Measurements from ENCODE around the gene TMEM156.
"Not testable (repeated sequence)": the region's sequence is repeated elsewhere in the genome, so short reads cannot be mapped to it uniquely, and the experiment has no call there.

TMEM156 gene

DNA sequence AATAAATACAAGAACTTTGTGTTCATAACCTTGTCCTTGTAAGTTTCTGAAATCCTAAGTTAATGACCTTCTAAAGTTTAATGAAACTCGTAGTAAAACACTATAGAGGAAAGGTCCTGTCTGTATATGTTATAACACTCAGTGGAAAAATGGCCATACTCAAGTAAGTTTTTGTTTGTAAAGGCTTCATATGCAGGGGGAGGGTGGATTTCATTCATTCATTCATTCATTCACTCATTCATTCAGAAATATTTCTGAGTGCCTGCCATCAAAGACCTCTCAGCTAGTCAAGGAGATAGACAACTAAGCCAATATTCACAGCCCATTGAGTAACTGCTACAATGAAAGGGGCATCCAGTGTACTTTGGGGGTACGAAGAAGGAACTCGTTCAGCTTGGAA lies 6.9 kb upstream of the TMEM156 start:
- Histone ChIP-seq H3K4me1 (no peaks in the 10 kb centered on the region), H3K9ac (no peak overlapping the region), H3K27ac (no peak overlapping the region), H3K9me3 (ENCODE audit: control insufficient read depth, low read length) (no peaks in the 10 kb centered on the region), H2AFZ (no peak overlapping the region), H3K79me2 (no peaks in the 10 kb centered on the region), H3K4me3 (ENCODE audit: low read depth, low read length) (no peak overlapping the region), H3K4me2 (ENCODE audit: low read length) (no peak overlapping the region), H3K36me3 (ENCODE audit: control insufficient read depth, insufficient read depth, low read length) (no peaks in the 10 kb centered on the region), H3K27me3 (ENCODE audit: control insufficient read depth, insufficient read depth, low read length) (no peaks in the 10 kb centered on the region)
- TF ChIP-seq, protein P1, sequence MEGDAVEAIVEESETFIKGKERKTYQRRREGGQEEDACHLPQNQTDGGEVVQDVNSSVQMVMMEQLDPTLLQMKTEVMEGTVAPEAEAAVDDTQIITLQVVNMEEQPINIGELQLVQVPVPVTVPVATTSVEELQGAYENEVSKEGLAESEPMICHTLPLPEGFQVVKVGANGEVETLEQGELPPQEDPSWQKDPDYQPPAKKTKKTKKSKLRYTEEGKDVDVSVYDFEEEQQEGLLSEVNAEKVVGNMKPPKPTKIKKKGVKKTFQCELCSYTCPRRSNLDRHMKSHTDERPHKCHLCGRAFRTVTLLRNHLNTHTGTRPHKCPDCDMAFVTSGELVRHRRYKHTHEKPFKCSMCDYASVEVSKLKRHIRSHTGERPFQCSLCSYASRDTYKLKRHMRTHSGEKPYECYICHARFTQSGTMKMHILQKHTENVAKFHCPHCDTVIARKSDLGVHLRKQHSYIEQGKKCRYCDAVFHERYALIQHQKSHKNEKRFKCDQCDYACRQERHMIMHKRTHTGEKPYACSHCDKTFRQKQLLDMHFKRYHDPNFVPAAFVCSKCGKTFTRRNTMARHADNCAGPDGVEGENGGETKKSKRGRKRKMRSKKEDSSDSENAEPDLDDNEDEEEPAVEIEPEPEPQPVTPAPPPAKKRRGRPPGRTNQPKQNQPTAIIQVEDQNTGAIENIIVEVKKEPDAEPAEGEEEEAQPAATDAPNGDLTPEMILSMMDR (IDR thresholded peaks at IDR 0.05) = no peak

GRCh38 chr4:39037941-39038340 lies 5.7 kb upstream of the TMEM156 start:
- H2AFZ ChIP-seq = no peak overlapping the region
- no peaks in the 10 kb centered on the region for H3K36me3 ChIP-seq (ENCODE audit: control insufficient read depth, insufficient read depth, low read length)
- TF ChIP-seq, protein P1 (IDR thresholded peaks at IDR 0.05) = no peak
- no peaks in the 10 kb centered on the region for H3K4me1 ChIP-seq
- no peaks in the 10 kb centered on the region for H3K27me3 ChIP-seq (ENCODE audit: control insufficient read depth, insufficient read depth, low read length)
- no peak overlapping the region for H3K4me2 ChIP-seq (ENCODE audit: low read length)
- H3K4me3 ChIP-seq (ENCODE audit: low read depth, low read length) = no peak overlapping the region
- H3K9ac ChIP-seq = no peak overlapping the region
- no peak overlapping the region for H3K27ac ChIP-seq
- no peaks in the 10 kb centered on the region for H3K9me3 ChIP-seq (ENCODE audit: control insufficient read depth, low read length)
- H3K79me2 ChIP-seq = no peaks in the 10 kb centered on the region

DNA sequence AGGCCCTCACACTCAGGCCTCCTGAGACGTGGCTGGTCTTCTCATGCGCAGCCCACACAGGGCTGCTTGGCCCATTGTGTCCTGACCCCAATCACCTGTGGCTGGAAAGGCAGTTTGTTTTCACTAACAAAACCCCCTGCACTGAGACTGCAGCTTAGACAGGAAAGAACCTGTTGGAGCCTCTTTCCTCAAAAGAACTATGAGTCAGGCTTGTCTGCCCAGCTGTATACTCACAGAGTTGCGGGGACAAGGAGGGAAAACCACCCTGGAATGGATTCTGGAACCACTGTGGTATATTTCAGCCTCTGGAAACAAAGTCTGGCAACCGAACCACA lies 5.2 kb upstream of the TMEM156 start:
- no peaks in the 10 kb centered on the region for H3K9me3 ChIP-seq (ENCODE audit: control insufficient read depth, low read length)
- no peaks in the 10 kb centered on the region for H3K79me2 ChIP-seq
- no peak overlapping the region for H3K4me3 ChIP-seq (ENCODE audit: low read depth, low read length)
- H2AFZ ChIP-seq = no peak overlapping the region
- H3K9ac ChIP-seq = no peak overlapping the region
- H3K4me2 ChIP-seq (ENCODE audit: low read length) = no peak overlapping the region
- no peaks in the 10 kb centered on the region for H3K4me1 ChIP-seq
- no peaks in the 10 kb centered on the region for H3K27me3 ChIP-seq (ENCODE audit: control insufficient read depth, insufficient read depth, low read length)
- TF ChIP-seq, protein P1 (IDR thresholded peaks at IDR 0.05) = no peak
- no peak overlapping the region for H3K27ac ChIP-seq
- no peaks in the 10 kb centered on the region for H3K36me3 ChIP-seq (ENCODE audit: control insufficient read depth, insufficient read depth, low read length)

GRCh38 chr4:39036172-39036571 lies 4.0 kb upstream of the TMEM156 start:
- no peak overlapping the region for H2AFZ ChIP-seq
- H3K4me1 ChIP-seq = no peaks in the 10 kb centered on the region
- no peak overlapping the region for H3K27ac ChIP-seq
- H3K79me2 ChIP-seq = no peaks in the 10 kb centered on the region
- TF ChIP-seq, protein P1 (IDR thresholded peaks at IDR 0.05) = no peak
- H3K27me3 ChIP-seq (ENCODE audit: control insufficient read depth, insufficient read depth, low read length) = no peaks in the 10 kb centered on the region
- H3K4me3 ChIP-seq (ENCODE audit: low read depth, low read length) = no peak overlapping the region
- H3K36me3 ChIP-seq (ENCODE audit: control insufficient read depth, insufficient read depth, low read length) = no peaks in the 10 kb centered on the region
- no peak overlapping the region for H3K9ac ChIP-seq
- no peak overlapping the region for H3K4me2 ChIP-seq (ENCODE audit: low read length)
- H3K9me3 ChIP-seq (ENCODE audit: control insufficient read depth, low read length) = no peaks in the 10 kb centered on the region

GRCh38 chr4:39031590-39032020 lies 604 bp downstream of the TMEM156 start:
- not testable (repeated sequence) for H3K4me1 ChIP-seq; H3K9ac ChIP-seq; H3K4me2 ChIP-seq (ENCODE audit: low read length); H3K9me3 ChIP-seq (ENCODE audit: control insufficient read depth, low read length); H3K27me3 ChIP-seq (ENCODE audit: control insufficient read depth, insufficient read depth, low read length); H3K79me2 ChIP-seq; H2AFZ ChIP-seq; H3K27ac ChIP-seq; H3K4me3 ChIP-seq (ENCODE audit: low read depth, low read length); H3K36me3 ChIP-seq (ENCODE audit: control insufficient read depth, insufficient read depth, low read length)

Data from parathyroid adenoma (tissue), 2 donors.